ENCODE results near the gene MOGAT3.

DNA sequence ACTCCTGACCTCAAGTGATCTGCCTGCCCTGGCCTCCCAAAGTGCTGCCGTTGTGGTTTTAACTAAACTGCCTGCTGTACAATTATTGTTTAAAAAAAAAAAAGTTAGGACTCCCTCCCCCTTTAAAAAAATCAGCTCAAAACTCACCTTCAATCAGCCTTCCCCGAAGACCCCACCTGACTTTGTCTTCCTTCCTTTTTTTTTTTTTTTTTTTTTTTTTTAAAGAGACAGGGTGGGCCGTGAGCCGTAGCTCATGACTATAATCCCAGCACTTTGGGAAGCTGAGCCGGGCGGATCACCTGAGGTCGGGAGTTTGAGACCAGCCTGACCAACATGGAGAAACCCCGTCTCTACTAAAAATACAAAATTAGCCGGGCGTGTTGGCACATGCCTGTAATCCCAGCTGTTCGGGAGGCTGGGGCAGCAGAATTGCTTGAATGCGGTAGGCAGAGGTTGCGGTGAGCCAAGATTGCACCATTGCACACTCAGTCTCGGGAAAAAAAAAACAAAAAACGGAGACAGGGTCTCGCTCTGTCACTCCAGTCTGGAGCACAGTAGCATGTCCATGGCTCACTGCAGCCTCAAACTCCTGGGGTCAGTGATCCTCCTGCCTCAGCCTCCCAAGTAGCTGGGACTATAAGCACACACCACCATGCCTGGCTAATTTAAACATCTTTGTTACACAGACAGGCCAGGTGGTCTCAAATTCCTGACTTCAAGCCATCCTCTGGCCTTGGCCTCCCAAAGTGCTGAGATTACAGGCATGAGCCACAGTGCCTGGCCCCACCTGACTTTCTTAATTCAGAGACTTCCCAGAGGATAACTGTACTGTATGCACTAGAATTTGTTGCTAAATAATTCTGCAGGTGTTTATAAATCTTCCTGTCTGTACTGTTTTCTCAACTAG lies 40.9 kb upstream of the MOGAT3 start:
- no peak for TF ChIP-seq POLR2A (IDR thresholded peaks at IDR 0.05)
- TF ChIP-seq, protein P1, sequence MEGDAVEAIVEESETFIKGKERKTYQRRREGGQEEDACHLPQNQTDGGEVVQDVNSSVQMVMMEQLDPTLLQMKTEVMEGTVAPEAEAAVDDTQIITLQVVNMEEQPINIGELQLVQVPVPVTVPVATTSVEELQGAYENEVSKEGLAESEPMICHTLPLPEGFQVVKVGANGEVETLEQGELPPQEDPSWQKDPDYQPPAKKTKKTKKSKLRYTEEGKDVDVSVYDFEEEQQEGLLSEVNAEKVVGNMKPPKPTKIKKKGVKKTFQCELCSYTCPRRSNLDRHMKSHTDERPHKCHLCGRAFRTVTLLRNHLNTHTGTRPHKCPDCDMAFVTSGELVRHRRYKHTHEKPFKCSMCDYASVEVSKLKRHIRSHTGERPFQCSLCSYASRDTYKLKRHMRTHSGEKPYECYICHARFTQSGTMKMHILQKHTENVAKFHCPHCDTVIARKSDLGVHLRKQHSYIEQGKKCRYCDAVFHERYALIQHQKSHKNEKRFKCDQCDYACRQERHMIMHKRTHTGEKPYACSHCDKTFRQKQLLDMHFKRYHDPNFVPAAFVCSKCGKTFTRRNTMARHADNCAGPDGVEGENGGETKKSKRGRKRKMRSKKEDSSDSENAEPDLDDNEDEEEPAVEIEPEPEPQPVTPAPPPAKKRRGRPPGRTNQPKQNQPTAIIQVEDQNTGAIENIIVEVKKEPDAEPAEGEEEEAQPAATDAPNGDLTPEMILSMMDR (IDR thresholded peaks at IDR 0.05), result no peak
